Ishikawa (cell line): ENCODE measurements around the gene DNAAF6.
A peak's percentile ranks its signal among the peaks of the same experiment; 100 is the strongest.

Experiments
- CEBPB ChIP-seq: IDR thresholded peaks from 2 replicates; pipeline ENCODE4 v1.6.1; 2012
- CREB1 ChIP-seq: IDR thresholded peaks from 2 replicates; pipeline ENCODE4 v1.6.1; 2012; ENCODE audit warnings: low read depth
- EGR1 ChIP-seq: IDR thresholded peaks from 2 replicates; pipeline ENCODE4 v1.6.1; 2012
- EP300 ChIP-seq: IDR thresholded peaks from 2 replicates; pipeline ENCODE4 v1.6.1; 2012; ENCODE audit warnings: borderline replicate concordance
- FOXM1 ChIP-seq: IDR thresholded peaks from 2 replicates; pipeline ENCODE4 v1.6.1; 2012; ENCODE audit warnings: low read depth, borderline replicate concordance
- NFIC ChIP-seq: IDR thresholded peaks from 2 replicates; pipeline ENCODE4 v1.6.1; 2012
- RAD21 ChIP-seq: IDR thresholded peaks from 2 replicates; pipeline ENCODE4 v1.6.1; 2012; ENCODE audit warnings: low read depth
- TAF1 ChIP-seq: IDR thresholded peaks from 2 replicates; pipeline ENCODE4 v1.6.1; 2012; ENCODE audit warnings: low read depth, mild to moderate bottlenecking
- TCF12 ChIP-seq: IDR thresholded peaks from 2 replicates; pipeline ENCODE4 v1.6.1; 2012; ENCODE audit warnings: low read depth
- TEAD4 ChIP-seq: IDR thresholded peaks from 2 replicates; pipeline ENCODE4 v1.6.1; 2012
- YY1 ChIP-seq: IDR thresholded peaks from 2 replicates; pipeline ENCODE4 v1.6.1; 2012; ENCODE audit warnings: low read depth
- ZBTB7A ChIP-seq: IDR thresholded peaks from 2 replicates; pipeline ENCODE4 v1.6.1; 2012; ENCODE audit warnings: low read depth
- TF ChIP-seq, protein P1 (sequence below): IDR thresholded peaks from 2 replicates; pipeline ENCODE4 v1.6.1; 2012
- TF ChIP-seq, protein P2 (sequence below): IDR thresholded peaks from 2 replicates; pipeline ENCODE4 v1.6.1; 2012
- TF ChIP-seq, protein P3 (sequence below): IDR thresholded peaks from 2 replicates; pipeline ENCODE4 v1.6.1; 2012; ENCODE audit warnings: low read depth, mild to moderate bottlenecking

Gene DNAAF6

DNA sequence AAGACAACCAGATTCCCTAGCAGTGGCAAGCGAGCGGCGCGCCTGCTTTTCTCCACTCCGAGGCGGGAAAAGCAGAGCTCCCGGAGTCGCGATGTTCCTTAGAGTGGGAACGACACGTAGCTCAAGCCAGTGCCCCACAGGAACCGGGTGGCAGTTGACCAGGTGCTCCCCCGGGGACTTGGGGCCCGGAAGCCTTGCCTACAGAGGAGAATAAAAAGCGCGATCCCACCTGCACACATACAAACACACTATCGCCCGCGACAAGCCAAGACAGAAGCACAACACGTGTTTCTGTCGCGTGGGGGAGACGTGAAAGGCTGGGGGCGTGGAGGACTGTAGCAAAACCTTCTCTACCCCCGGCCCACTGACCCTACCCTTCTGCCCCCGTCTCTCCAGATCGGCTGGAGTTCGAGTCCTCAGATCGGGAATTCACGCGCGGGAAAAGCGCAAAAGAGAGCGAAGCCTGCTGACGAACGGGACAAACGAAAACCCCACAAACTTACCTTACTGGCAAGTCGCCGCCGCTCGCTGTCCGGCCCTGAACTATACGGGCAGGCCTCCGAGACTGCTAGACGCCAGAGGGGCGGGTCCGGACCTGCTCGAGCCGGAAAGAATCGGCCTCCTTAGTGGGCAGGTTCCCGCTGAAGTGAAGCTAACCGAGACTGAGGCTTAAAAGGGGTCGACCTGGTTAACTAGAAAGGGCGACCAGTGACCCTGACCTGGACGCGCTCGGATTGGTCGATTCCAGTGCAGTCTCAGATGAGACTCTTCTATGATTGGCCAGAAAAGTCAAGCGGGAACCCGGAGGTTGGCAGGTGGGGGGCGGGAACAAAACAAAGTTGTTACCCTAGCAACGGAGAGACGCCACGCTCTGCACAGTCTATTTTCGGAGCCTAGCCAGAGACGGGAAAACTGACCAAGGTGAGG, at the start of gene DNAAF6, which contains the start of gene NUP62CL:
Gene DNAAF6 (plus strand): TSS at position 842 of the 927 bp plus-strand sequence. CDS start 6,265 bp downstream, outside the sequence.
Gene NUP62CL (minus strand): TSS at position 664 of the 927 bp plus-strand sequence. CDS start 31,287 bp downstream, outside the sequence.
- TF ChIP-seq, protein P1, sequence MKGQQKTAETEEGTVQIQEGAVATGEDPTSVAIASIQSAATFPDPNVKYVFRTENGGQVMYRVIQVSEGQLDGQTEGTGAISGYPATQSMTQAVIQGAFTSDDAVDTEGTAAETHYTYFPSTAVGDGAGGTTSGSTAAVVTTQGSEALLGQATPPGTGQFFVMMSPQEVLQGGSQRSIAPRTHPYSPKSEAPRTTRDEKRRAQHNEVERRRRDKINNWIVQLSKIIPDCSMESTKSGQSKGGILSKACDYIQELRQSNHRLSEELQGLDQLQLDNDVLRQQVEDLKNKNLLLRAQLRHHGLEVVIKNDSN: no peak
- TF ChIP-seq, protein P2, sequence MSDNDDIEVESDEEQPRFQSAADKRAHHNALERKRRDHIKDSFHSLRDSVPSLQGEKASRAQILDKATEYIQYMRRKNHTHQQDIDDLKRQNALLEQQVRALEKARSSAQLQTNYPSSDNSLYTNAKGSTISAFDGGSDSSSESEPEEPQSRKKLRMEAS: peak; percentile 61; the same call in 1 of the 2 replicates
- no peak for TF ChIP-seq CREB1
- TF ChIP-seq TCF12: no peak
- TF ChIP-seq, protein P3, sequence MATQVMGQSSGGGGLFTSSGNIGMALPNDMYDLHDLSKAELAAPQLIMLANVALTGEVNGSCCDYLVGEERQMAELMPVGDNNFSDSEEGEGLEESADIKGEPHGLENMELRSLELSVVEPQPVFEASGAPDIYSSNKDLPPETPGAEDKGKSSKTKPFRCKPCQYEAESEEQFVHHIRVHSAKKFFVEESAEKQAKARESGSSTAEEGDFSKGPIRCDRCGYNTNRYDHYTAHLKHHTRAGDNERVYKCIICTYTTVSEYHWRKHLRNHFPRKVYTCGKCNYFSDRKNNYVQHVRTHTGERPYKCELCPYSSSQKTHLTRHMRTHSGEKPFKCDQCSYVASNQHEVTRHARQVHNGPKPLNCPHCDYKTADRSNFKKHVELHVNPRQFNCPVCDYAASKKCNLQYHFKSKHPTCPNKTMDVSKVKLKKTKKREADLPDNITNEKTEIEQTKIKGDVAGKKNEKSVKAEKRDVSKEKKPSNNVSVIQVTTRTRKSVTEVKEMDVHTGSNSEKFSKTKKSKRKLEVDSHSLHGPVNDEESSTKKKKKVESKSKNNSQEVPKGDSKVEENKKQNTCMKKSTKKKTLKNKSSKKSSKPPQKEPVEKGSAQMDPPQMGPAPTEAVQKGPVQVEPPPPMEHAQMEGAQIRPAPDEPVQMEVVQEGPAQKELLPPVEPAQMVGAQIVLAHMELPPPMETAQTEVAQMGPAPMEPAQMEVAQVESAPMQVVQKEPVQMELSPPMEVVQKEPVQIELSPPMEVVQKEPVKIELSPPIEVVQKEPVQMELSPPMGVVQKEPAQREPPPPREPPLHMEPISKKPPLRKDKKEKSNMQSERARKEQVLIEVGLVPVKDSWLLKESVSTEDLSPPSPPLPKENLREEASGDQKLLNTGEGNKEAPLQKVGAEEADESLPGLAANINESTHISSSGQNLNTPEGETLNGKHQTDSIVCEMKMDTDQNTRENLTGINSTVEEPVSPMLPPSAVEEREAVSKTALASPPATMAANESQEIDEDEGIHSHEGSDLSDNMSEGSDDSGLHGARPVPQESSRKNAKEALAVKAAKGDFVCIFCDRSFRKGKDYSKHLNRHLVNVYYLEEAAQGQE: no peak
- no peak for TF ChIP-seq EP300
- TF ChIP-seq EGR1: no peak
- TF ChIP-seq YY1: no peak
- no peak; the same call in 1 of the 2 replicates for TF ChIP-seq TAF1

DNA sequence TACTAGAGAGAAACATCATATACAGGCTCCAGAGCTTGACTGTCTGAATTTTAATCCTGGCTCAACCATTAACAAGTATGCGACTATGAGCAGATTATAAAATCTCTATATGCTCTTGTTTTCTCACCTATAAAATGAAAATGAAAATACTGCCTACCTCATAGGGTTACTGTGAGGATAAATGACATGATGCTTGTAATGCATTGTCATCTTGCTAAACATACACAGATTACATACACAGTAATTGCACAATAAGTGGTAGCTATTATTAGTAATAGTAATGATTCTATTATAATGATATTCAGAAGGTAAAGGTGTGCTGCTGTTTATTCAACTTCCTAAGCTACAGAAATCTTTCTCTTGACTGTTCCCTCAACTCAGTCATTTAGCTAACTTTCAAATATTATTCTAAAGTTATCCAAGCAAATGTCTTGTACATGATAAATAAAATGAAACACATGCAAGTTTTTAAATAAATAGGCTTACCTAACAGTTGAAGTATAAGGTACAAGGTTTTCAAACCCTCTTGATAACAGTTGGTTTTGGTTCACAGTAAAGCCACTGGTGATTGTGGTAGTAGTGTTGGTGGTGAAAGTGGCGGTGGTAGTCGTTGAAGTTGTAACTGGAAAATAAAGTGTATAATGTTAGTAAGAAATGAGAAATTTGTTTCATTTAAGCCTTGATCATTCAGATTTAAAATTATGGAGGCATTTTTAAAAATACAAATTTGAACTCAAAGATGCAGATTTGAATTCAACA, 39.1 kb upstream of the DNAAF6 start:
- no peak for TF ChIP-seq CEBPB
- TF ChIP-seq, protein P3: no peak
- TF ChIP-seq, protein P2: no peak
- TF ChIP-seq CREB1: no peak
- TF ChIP-seq FOXM1: no peak
- no peak for TF ChIP-seq TAF1
- TF ChIP-seq YY1: no peak
- TF ChIP-seq RAD21: no peak
- no peak for TF ChIP-seq TCF12
- TF ChIP-seq TEAD4: no peak
- TF ChIP-seq NFIC: no peak
- TF ChIP-seq EP300: no peak
- TF ChIP-seq, protein P1: no peak
- no peak for TF ChIP-seq EGR1
- no peak for TF ChIP-seq ZBTB7A

DNA sequence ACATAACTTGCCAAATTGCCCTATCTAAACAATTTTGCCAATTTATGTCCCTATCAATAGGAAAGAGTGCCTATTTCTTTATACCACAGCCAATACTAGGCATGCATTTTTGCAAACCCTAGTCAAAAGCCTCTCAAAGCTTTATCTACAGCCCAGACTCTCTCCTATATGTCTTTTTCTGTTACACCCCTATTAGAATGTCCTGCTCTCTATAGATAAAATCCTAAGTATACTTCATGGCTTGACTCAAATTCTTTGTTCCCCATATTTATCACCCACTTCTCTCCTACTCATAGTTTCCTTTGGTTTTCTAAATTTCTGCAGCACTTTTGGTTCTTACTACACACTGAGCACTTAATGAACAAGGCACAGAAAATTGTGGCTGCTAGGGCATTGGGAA, 38.2 kb upstream of the DNAAF6 start:
- TF ChIP-seq, protein P3: no peak
- no peak for TF ChIP-seq CREB1
- TF ChIP-seq TEAD4: no peak
- no peak for TF ChIP-seq FOXM1
- no peak for TF ChIP-seq EP300
- TF ChIP-seq CEBPB: no peak
- TF ChIP-seq, protein P1: no peak
- TF ChIP-seq NFIC: no peak
- no peak for TF ChIP-seq TAF1
- TF ChIP-seq YY1: no peak
- TF ChIP-seq, protein P2: no peak
